Mesothelial cell of epicardium (in vitro differentiated cells): ENCODE measurements around the gene APOL3. TPM values are rescaled to one million over a fixed set of nuclear protein-coding genes. Genes with fewer than 3 reads are reported as not detected.
A peak's percentile ranks its signal among the peaks of the same experiment; 100 is the strongest.

Experiments used
- DNase-seq, 2 experiments: peaks; one replicate each; pipeline ENCODE4 v3.0.0; 2021; ENCODE audit warnings: low spot score in 2 of 2; ENCODE audit not compliant: unreplicated experiment in 2 of 2
- H3K27ac Mint-ChIP-seq: 2 replicates; pipeline ENCODE4 v1.8.0; 2021; ENCODE audit warnings: mixed read lengths
- H3K27me3 Mint-ChIP-seq: 2 replicates; pipeline ENCODE4 v1.8.0; 2021; ENCODE audit warnings: low read depth, mixed read lengths
- H3K36me3 Mint-ChIP-seq: 2 replicates; pipeline ENCODE4 v1.8.0; 2021; ENCODE audit warnings: mixed read lengths
- H3K4me1 Mint-ChIP-seq: 2 replicates; pipeline ENCODE4 v1.8.0; 2021; ENCODE audit warnings: mixed read lengths
- H3K4me3 Mint-ChIP-seq: 2 replicates; pipeline ENCODE4 v1.8.0; 2021; ENCODE audit warnings: mild to moderate bottlenecking, moderate library complexity, mixed read lengths
- H3K9me3 Mint-ChIP-seq: 2 replicates; pipeline ENCODE4 v1.8.0; 2021; ENCODE audit warnings: mixed read lengths
- CTCF ChIP-seq: fragments of 200-600 bp; sonication (generic); IDR thresholded peaks from one replicate; pipeline ENCODE4 v1.5.0; 2021; ENCODE audit warnings: antibody characterized with exemption; ENCODE audit not compliant: unreplicated experiment
- total RNA-seq: library from RNA; stranded (reverse); gene quantifications from 3 replicates; pipeline ENCODE4 v1.2.1, GENCODE V29; 2021

Gene APOL3
- total RNA-seq, 1 donor from 2014 or later: 1.8 TPM

GRCh38 chr22:36148411-36148810 is 12.1 kb downstream of the APOL3 start:
- no peak overlapping the region for H3K27ac Mint-ChIP-seq
- DNase-seq: no peak
- peaks cover 2% of the 10 kb centered on the region for H3K27me3 Mint-ChIP-seq
- peaks cover 8% of the 10 kb centered on the region for H3K4me1 Mint-ChIP-seq
- H3K4me3 Mint-ChIP-seq: no peak overlapping the region
- peaks cover 9% of the 10 kb centered on the region for H3K9me3 Mint-ChIP-seq
- H3K36me3 Mint-ChIP-seq: peaks cover 7% of the 10 kb centered on the region
- TF ChIP-seq CTCF: no peak

DNA sequence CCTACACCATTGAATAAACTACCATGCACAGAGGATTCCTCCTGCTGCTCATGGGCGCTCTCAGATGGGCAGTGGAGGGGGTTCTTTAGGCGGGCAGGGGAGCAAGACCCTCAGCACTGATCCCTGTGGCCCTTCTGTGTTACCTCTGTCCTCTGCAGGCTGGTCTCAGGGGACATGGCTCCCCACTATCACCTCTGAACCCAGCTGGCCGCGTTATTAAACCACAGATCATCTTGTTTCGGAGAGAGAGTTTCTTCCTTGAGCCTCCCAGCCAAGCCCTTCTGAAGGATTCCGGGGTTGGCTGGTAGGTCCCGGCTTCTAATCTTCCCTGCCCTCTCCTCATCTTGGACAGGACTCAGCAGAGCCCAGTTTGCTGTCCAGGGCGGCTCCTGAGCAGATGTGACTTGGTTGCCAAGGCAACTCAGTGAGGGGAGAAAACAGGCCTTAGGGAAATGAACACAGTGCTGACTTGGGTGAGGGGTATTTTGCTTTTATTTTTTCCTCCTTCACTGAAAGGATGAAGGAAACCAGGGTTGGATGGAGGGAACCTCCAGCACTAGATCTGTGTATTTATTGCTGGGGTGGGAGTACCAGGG is 13.3 kb downstream of the APOL3 start:
- H3K36me3 Mint-ChIP-seq: peaks cover 7% of the 10 kb centered on the region
- no peak overlapping the region for H3K4me3 Mint-ChIP-seq
- TF ChIP-seq CTCF: no peak
- no peak overlapping the region for H3K27ac Mint-ChIP-seq
- peaks cover 4% of the 10 kb centered on the region for H3K27me3 Mint-ChIP-seq
- no peak for DNase-seq
- peaks cover 7% of the 10 kb centered on the region for H3K9me3 Mint-ChIP-seq
- H3K4me1 Mint-ChIP-seq: peaks cover 8% of the 10 kb centered on the region

- Mint-ChIP-seq H3K27me3 (peaks cover 7% of the 10 kb centered on the region), H3K36me3 (no peaks in the 10 kb centered on the region), H3K9me3 (no peaks in the 10 kb centered on the region), H3K4me3 (no peak overlapping the region), H3K4me1 (peaks cover 8% of the 10 kb centered on the region), H3K27ac (no peak overlapping the region)
- no peak for TF ChIP-seq CTCF
- DNase-seq: no peak
Observed at GRCh38 chr22:36145881-36146280, 14.7 kb downstream of the APOL3 start.

GRCh38 chr22:36144886-36145541 is 15.5 kb downstream of the APOL3 start:
- DNase-seq: no peak
- H3K36me3 Mint-ChIP-seq: no peaks in the 10 kb centered on the region
- H3K27ac Mint-ChIP-seq: no peak overlapping the region
- no peaks in the 10 kb centered on the region for H3K9me3 Mint-ChIP-seq
- peak; percentile 39 for TF ChIP-seq CTCF
- H3K27me3 Mint-ChIP-seq: peaks cover 7% of the 10 kb centered on the region
- peaks cover 8% of the 10 kb centered on the region for H3K4me1 Mint-ChIP-seq
- no peak overlapping the region for H3K4me3 Mint-ChIP-seq

DNA sequence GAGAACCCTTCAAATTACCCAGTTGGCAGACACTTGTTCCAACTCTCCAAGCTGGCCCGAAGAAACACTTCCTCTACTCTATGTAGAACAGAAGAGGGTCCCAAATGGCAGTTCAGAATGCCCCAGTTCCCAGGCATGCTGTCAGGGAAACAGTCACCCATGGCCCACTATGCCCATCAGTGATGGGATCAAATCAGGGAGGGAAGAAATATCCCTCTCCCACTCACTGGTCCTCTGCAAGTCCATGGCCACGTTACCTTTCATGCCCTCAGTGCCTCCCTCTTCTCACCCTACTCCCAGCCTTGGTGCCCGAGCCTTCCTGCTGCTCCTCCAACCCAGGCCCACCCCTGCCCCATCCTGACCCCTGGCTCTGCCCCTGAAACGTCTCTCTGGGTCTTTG is 16.6 kb downstream of the APOL3 start:
- H3K27me3 Mint-ChIP-seq: peaks cover 7% of the 10 kb centered on the region
- DNase-seq: no peak
- no peaks in the 10 kb centered on the region for H3K9me3 Mint-ChIP-seq
- H3K36me3 Mint-ChIP-seq: no peaks in the 10 kb centered on the region
- no peak overlapping the region for H3K4me3 Mint-ChIP-seq
- peaks cover 8% of the 10 kb centered on the region for H3K4me1 Mint-ChIP-seq
- TF ChIP-seq CTCF: no peak
- H3K27ac Mint-ChIP-seq: no peak overlapping the region
